Transverse colon (tissue), 4 donors: Measurements from ENCODE around the gene ANLN. TPM values are rescaled to one million over a fixed set of nuclear protein-coding genes. Genes with fewer than 3 reads are reported as not detected.

Experiments
- DNase-seq: peaks from one replicate; pipeline ENCODE4 v3.0.0-alpha.2; 2019
- H3K27ac ChIP-seq, 4 donors: fragments of 200-600 bp; sonication (generic); 2 replicates each; pipeline ENCODE4 v1.5.1; 2016 to 2018; ENCODE audit warnings: inconsistent platforms in 4 of 4
- H3K27me3 ChIP-seq: fragments of 200-600 bp; sonication (generic); 2 replicates; pipeline ENCODE4 v1.5.1; 2017; ENCODE audit warnings: inconsistent platforms
- H3K36me3 ChIP-seq, 4 donors: fragments of 200-600 bp; sonication (generic); 2 replicates each; pipeline ENCODE4 v1.5.1; 2017 to 2019; ENCODE audit warnings: inconsistent platforms in 4 of 4
- H3K4me1 ChIP-seq, 4 donors: fragments of 200-600 bp; sonication (generic); 2 replicates each; pipeline ENCODE4 v1.5.1; 2017 to 2020; ENCODE audit warnings: inconsistent platforms in 4 of 4
- H3K4me3 ChIP-seq, 4 donors: fragments of 200-600 bp; sonication (generic); 1 replicate in 1 of 4; 2 replicates in 3 of 4; pipeline versions ENCODE4 v1.5.1 to v1.6.1; 2017 to 2019; ENCODE audit warnings: inconsistent platforms in 4 of 4
- H3K9me3 ChIP-seq, 2 donors: fragments of 200-600 bp; sonication (generic); 2 replicates each; pipeline ENCODE4 v1.5.1; 2017 to 2019; ENCODE audit warnings: inconsistent platforms in 2 of 2
- CTCF ChIP-seq, 5 experiments: fragments of 200-600 bp in 3 of 5; fragments of 450-650 bp in 2 of 5; sonication (generic) in 3 of 5; IDR thresholded peaks; 1 replicate in 2 of 5; 2 replicates in 3 of 5; pipeline ENCODE4 v1.5.1; 2016 to 2017; ENCODE audit warnings: antibody characterized with exemption in 5 of 5, inconsistent platforms in 3 of 5, mild to moderate bottlenecking in 2 of 5, moderate library complexity in 1 of 5
- EP300 ChIP-seq: sonication (generic); formaldehyde crosslinking; IDR thresholded peaks from one replicate; pipeline ENCODE4 v1.6.1; 2017; ENCODE audit warnings: antibody characterized with exemption, low read depth
- POLR2A ChIP-seq: fragments of 450-650 bp; IDR thresholded peaks from one replicate; pipeline ENCODE4 v1.6.1; 2016; ENCODE audit warnings: antibody characterized with exemption, mild to moderate bottlenecking, moderate library complexity
- POLR2AphosphoS5 ChIP-seq, 3 donors: sonication (generic); formaldehyde crosslinking; IDR thresholded peaks; one replicate each; pipeline ENCODE4 v1.6.1; 2016; ENCODE audit warnings: antibody characterized with exemption in 3 of 3
- WGBS, 2 donors: methylation state at CpG; one replicate each; pipeline ENCODE4 v1.1.5; 2018; ENCODE audit warnings: low coverage in 1 of 2; 5-methylcytosine and 5-hydroxymethylcytosine counted together
- in situ Hi-C, 4 donors: fragments of 200-750 bp; cut with MboI; loops; one replicate each; pipeline versions ENCODE4 v1.15.0 to v1.15.1; 2017; ENCODE audit warnings: low sequenced_read_pairs in 3 of 4, low pct_ligation_motif_present in 1 of 4, low pct_unique_long_range_greater_than_20kb in 1 of 4
- intact Hi-C: fragments of 100-400 bp; cut with DNase I; formaldehyde crosslinking; loops from one replicate; pipeline ENCODE4 v1.15.1; 2023; ENCODE audit warnings: low total_unique reads
- total RNA-seq, 4 donors: library from RNA; depleted of rRNA; stranded (reverse); fragments of >200 nt; gene quantifications; one replicate each; pipeline ENCODE4 v1.1.0, GENCODE V29; 2016

Gene ANLN
- total RNA-seq, 4 donors from 2014 or later: 0.37 to 97.1 (median 5.7) TPM

- no peaks in the 10 kb centered on the region for H3K4me1 ChIP-seq
- H3K4me3 ChIP-seq: no peak overlapping the region
- no peak overlapping the region for H3K27ac ChIP-seq
- DNase-seq: no peak
- H3K27me3 ChIP-seq: no peaks in the 10 kb centered on the region
- intact Hi-C loops (no loop called here), in situ Hi-C loops (no loop called here)
- H3K36me3 ChIP-seq: no peaks in the 10 kb centered on the region
- 89 to 94% methylated on average over 5 of the region's 5 CpGs for WGBS, 2 donors
- H3K9me3 ChIP-seq: no peaks in the 10 kb centered on the region
- TF ChIP-seq POLR2AphosphoS5 (IDR thresholded peaks at IDR 0.05) (no peak), EP300 (no peak), POLR2A (no peak), CTCF (IDR thresholded peaks at IDR 0.05) (no peak)
These were observed 60.0 kb downstream of the ANLN start for GRCh38 chr7:36449685-36450084.

- no peak for TF ChIP-seq POLR2A
- no peak for TF ChIP-seq CTCF (IDR thresholded peaks at IDR 0.05)
- no peak for TF ChIP-seq EP300
- TF ChIP-seq POLR2AphosphoS5 (IDR thresholded peaks at IDR 0.05): no peak
- intact Hi-C loops: no loop called here
- in situ Hi-C loops: no loop called here
These were observed 64.1 kb downstream of the ANLN start for GRCh38 chr7:36453769-36454168.

GRCh38 chr7:36455646-36456045 lies 66.0 kb downstream of the ANLN start:
- no peak overlapping the region for H3K27ac ChIP-seq
- no peaks in the 10 kb centered on the region for H3K36me3 ChIP-seq
- no peaks in the 10 kb centered on the region for H3K9me3 ChIP-seq
- H3K4me1 ChIP-seq: no peaks in the 10 kb centered on the region
- 86 to 92% methylated on average over 3 to 4 of the region's 4 CpGs for WGBS, 2 donors
- intact Hi-C loops: no loop called here
- TF ChIP-seq EP300 (no peak), POLR2AphosphoS5 (IDR thresholded peaks at IDR 0.05) (no peak), POLR2A (no peak), CTCF (IDR thresholded peaks at IDR 0.05) (no peak)
- in situ Hi-C loops: no loop called here
- no peaks in the 10 kb centered on the region for H3K27me3 ChIP-seq
- no peak for DNase-seq
- no peak overlapping the region for H3K4me3 ChIP-seq

More at GRCh38 chr7:36453769-36454168, 64.1 kb downstream of the ANLN start:
- H3K4me3 ChIP-seq: no peak overlapping the region
- H3K9me3 ChIP-seq: no peaks in the 10 kb centered on the region
- no peaks in the 10 kb centered on the region for H3K4me1 ChIP-seq
- no peak overlapping the region for H3K27ac ChIP-seq
- DNase-seq: no peak
- H3K36me3 ChIP-seq: no peaks in the 10 kb centered on the region
- H3K27me3 ChIP-seq: no peaks in the 10 kb centered on the region

GRCh38 chr7:36456138-36456537 lies 66.5 kb downstream of the ANLN start:
- in situ Hi-C loops (no loop called here), intact Hi-C loops (no loop called here)
- Histone ChIP-seq H3K27me3 (no peaks in the 10 kb centered on the region), H3K4me3 (no peak overlapping the region), H3K27ac (no peak overlapping the region), H3K9me3 (no peaks in the 10 kb centered on the region), H3K36me3 (no peaks in the 10 kb centered on the region), H3K4me1 (no peaks in the 10 kb centered on the region)
- 75 to 81% methylated on average over 1 to 3 of the region's 3 CpGs for WGBS, 2 donors
- TF ChIP-seq POLR2AphosphoS5 (IDR thresholded peaks at IDR 0.05) (no peak), POLR2A (no peak), CTCF (IDR thresholded peaks at IDR 0.05) (no peak), EP300 (no peak)
- DNase-seq: no peak
